Measurements from ENCODE around the gene GRM1. TPM values are rescaled to one million over a fixed set of nuclear protein-coding genes. Genes with fewer than 3 reads are reported as not detected.

Gene GRM1
- total RNA-seq, 6 experiments from 2014 or later: not detected

- no peak for DNase-seq
- H3K27ac Mint-ChIP-seq: no peak overlapping the region
Observed at GRCh38 chr6:146434732-146435390, 406.0 kb downstream of the GRM1 start.

GRCh38 chr6:146441907-146442306, 413.0 kb downstream of the GRM1 start:
- Mint-ChIP-seq H3K9me3 (peaks cover 14% of the 10 kb centered on the region), H3K36me3 (ENCODE audit: low read depth) (no peaks in the 10 kb centered on the region; the same call in 1 of the 2 replicates), H3K4me3 (no peak overlapping the region), H3K4me1 (ENCODE audit: low read depth) (no peaks in the 10 kb centered on the region), H3K27me3 (ENCODE audit: insufficient read depth) (peaks cover 2% of the 10 kb centered on the region; the same call in 1 of the 2 replicates), H3K27ac (no peak overlapping the region)
- TF ChIP-seq CTCF (IDR thresholded peaks at IDR 0.05): no peak
- DNase-seq: no peak

More at GRCh38 chr6:146434732-146435390, 406.0 kb downstream of the GRM1 start:
- Mint-ChIP-seq H3K36me3 (ENCODE audit: low read depth) (no peaks in the 10 kb centered on the region; the same call in 1 of the 2 replicates), H3K4me1 (ENCODE audit: low read depth) (no peaks in the 10 kb centered on the region), H3K9me3 (peaks cover 30% of the 10 kb centered on the region), H3K4me3 (no peak overlapping the region), H3K27me3 (ENCODE audit: insufficient read depth) (peaks cover 3% of the 10 kb centered on the region)
- no peak for TF ChIP-seq CTCF (IDR thresholded peaks at IDR 0.05)

- H3K9me3 Mint-ChIP-seq: peaks cover 24% of the 10 kb centered on the region
- no peak overlapping the region for H3K4me3 Mint-ChIP-seq
- DNase-seq: no peak
- H3K27me3 Mint-ChIP-seq (ENCODE audit: insufficient read depth): peaks cover 2% of the 10 kb centered on the region; the same call in 1 of the 2 replicates
- no peak overlapping the region for H3K27ac Mint-ChIP-seq
- peaks cover 5% of the 10 kb centered on the region; the same call in 1 of the 2 replicates for H3K36me3 Mint-ChIP-seq (ENCODE audit: low read depth)
- no peak for TF ChIP-seq CTCF (IDR thresholded peaks at IDR 0.05)
- no peaks in the 10 kb centered on the region for H3K4me1 Mint-ChIP-seq (ENCODE audit: low read depth)
Observed at GRCh38 chr6:146444189-146444588, 415.3 kb downstream of the GRM1 start.

- no peak overlapping the region for H3K4me3 Mint-ChIP-seq
- no peak overlapping the region for H3K27ac Mint-ChIP-seq
- H3K9me3 Mint-ChIP-seq: peaks cover 27% of the 10 kb centered on the region
- no peak for TF ChIP-seq CTCF (IDR thresholded peaks at IDR 0.05)
- H3K27me3 Mint-ChIP-seq (ENCODE audit: insufficient read depth): peaks cover 2% of the 10 kb centered on the region; the same call in 1 of the 2 replicates
- no peak for DNase-seq
- H3K4me1 Mint-ChIP-seq (ENCODE audit: low read depth): no peaks in the 10 kb centered on the region
- peaks cover 5% of the 10 kb centered on the region; the same call in 1 of the 2 replicates for H3K36me3 Mint-ChIP-seq (ENCODE audit: low read depth)
Observed at GRCh38 chr6:146445233-146445632, 416.4 kb downstream of the GRM1 start.

- TF ChIP-seq CTCF (IDR thresholded peaks at IDR 0.05): no peak
- DNase-seq: no peak
- H3K27me3 Mint-ChIP-seq (ENCODE audit: insufficient read depth): no peaks in the 10 kb centered on the region
Observed at GRCh38 chr6:146456886-146457285, 428.0 kb downstream of the GRM1 start.

More at GRCh38 chr6:146456886-146457285, 428.0 kb downstream of the GRM1 start:
- Mint-ChIP-seq H3K27ac (no peak overlapping the region), H3K9me3 (peaks cover 30% of the 10 kb centered on the region), H3K36me3 (ENCODE audit: low read depth) (peaks cover 9% of the 10 kb centered on the region; the same call in 1 of the 2 replicates), H3K4me3 (no peak overlapping the region), H3K4me1 (ENCODE audit: low read depth) (no peaks in the 10 kb centered on the region)

Measured in HFFc6 (cell line).